HG03575 (cell line): Measurements from ENCODE around the gene ERG.

Source experiments
- ATAC-seq: cut with Tn5 transposase; IDR thresholded peaks from one replicate; pipeline ENCODE4 v1.9.1; 2021; ENCODE audit not compliant: unreplicated experiment, insufficient number of reproducible peaks, low FRiP score; ENCODE audit errors: extremely low read depth

Gene ERG, protein sequence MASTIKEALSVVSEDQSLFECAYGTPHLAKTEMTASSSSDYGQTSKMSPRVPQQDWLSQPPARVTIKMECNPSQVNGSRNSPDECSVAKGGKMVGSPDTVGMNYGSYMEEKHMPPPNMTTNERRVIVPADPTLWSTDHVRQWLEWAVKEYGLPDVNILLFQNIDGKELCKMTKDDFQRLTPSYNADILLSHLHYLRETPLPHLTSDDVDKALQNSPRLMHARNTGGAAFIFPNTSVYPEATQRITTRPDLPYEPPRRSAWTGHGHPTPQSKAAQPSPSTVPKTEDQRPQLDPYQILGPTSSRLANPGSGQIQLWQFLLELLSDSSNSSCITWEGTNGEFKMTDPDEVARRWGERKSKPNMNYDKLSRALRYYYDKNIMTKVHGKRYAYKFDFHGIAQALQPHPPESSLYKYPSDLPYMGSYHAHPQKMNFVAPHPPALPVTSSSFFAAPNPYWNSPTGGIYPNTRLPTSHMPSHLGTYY

GRCh38 chr21:38498057-38498833, at the start of gene ERG:
Gene ERG (minus strand): TSS chr21:38498477. CDS start chr21:38498380, 97 bp downstream.
- no peak for ATAC-seq

DNA sequence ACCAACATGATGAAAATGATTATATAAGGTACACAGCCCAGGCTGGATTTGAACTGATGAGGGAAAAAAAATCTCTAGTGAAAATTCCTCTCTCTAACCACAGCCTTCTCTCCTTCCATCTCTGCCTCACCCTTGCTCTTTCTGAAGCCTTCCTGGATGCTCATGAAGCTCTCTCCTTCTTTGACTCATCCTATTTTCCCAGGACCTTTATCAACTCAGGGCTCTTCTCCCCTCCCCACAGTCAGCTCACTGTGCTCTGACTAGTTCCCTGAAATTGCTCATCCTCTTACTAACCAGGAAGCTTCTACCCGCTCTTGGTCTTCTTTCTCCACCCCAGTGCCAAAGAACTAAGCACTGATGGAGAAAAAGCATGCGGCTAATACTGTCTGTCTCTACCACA, 46.4 kb upstream of the ERG start:
- no peak for ATAC-seq

- ATAC-seq: no peak
Observed at GRCh38 chr21:38542263-38542662, 44.0 kb upstream of the ERG start.

DNA sequence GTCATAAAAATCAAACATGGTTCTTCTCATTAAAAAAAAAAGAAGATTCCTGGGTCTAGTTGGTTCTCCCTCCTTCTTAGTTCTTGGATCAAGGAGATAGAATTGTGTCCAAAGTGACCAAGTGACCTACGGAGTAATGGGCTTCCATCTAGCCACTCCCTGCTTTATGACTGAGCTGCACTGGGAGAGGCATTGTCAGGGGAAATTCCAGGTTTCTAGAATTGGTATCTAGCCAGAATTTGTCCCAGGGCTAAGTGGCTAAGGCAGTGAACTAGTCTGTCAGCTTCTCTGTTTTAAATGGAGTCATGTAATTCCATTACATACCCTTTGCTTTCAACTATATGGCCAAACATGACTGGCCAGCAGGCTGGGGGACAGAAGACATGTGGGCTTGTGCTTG, 40.1 kb upstream of the ERG start:
- ATAC-seq: no peak

DNA sequence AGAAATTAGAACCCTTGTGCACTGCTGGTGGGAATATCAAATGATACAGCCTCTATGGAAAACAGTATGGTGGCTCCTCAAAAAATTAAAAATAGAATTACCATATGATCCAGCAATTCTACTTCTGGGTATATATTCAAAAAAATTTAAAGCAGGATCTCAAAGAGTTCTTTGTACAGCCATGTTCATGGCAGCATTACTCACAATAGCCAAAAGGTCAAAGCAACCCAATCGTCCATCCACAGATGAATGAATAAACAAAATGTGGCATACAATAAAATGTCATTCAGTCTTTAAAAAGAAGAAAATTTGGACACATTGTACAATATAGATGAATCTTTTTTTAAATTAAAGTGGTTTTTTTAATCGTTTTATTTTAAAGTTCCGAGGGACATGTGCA, 36.3 kb upstream of the ERG start:
- no peak for ATAC-seq

DNA sequence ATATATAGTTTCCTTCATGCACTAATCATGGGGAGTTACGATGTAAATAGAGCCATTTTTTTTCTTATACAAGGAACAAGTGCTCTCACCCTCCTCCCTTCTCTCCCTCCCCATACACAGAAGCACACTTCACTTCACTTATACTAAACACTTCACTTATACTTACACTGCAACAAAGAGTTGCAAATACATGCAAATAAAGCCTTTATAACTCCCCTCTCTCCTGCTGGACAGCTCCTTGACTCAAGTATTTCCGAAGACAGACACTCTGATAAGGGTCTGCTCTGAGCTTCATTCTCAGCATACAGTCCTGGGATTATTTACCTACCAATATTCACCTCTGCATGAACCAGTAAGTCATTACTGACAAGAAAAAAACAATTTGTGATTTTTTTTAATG, 35.6 kb upstream of the ERG start:
- ATAC-seq: no peak

- ATAC-seq: no peak
Observed at GRCh38 chr21:38531591-38531990, 33.3 kb upstream of the ERG start.

DNA sequence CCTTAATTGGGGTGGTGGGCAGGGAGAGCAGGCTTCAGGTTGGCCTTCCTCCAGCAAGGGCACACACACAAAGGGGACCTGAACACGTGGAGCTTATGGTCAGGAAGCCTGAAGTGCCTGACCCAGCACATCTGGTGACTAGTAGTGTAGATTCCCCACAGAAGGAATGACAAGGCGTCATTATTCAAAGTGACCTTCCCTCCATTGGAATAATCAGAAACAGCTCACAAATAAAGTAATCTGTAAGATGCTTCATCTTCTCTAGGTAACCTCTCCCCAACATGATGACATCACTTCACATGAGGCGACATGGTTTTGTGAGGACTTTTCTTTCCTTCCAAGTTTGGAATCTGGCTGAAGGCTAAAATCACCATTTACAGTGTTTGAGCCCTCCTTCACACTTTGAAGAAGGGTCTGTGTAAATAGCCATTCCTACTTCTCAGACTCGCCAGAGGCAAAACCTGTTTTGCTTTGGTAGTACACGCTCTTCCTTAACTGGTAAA, 32.8 kb upstream of the ERG start:
- ATAC-seq: no peak

DNA sequence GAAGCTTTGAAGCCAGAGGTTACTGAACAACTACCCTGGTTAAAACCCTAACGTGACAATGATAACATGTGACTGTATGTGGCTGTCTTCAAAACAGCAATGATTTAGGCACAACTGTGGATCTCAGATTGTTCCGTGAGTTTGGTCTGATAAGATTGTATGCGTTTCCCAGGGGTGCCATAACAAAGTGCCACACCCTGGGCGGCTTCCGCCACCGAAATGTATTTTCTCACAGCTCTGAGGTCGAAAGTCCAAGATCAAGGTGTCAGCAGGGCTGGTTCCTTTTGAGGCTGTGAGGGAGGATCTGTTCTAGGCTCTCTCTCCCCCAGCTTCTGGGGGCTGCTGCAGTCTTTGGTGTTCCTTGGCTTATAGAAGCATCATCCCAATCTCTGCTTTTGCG, 29.5 kb upstream of the ERG start:
- ATAC-seq: no peak

DNA sequence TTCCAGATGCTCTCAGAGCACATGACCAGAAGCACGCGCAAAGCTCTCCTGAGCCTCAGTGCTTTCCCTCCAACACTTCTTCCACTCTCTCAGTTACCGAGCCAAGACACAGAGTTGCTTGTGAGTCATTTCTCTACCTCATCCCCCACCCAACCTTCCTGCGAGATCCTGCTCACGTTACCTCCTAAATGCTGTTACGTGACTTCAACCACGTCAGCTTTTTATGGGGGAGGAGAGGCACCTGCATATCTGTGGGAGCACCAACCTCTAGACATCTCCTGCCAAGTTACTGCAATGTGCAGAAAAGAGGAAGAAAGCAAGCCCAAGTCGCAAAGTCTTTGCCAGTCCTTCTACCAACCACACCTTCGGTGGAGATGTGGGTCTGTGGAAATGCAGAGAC, 27.2 kb upstream of the ERG start:
- ATAC-seq: no peak

DNA sequence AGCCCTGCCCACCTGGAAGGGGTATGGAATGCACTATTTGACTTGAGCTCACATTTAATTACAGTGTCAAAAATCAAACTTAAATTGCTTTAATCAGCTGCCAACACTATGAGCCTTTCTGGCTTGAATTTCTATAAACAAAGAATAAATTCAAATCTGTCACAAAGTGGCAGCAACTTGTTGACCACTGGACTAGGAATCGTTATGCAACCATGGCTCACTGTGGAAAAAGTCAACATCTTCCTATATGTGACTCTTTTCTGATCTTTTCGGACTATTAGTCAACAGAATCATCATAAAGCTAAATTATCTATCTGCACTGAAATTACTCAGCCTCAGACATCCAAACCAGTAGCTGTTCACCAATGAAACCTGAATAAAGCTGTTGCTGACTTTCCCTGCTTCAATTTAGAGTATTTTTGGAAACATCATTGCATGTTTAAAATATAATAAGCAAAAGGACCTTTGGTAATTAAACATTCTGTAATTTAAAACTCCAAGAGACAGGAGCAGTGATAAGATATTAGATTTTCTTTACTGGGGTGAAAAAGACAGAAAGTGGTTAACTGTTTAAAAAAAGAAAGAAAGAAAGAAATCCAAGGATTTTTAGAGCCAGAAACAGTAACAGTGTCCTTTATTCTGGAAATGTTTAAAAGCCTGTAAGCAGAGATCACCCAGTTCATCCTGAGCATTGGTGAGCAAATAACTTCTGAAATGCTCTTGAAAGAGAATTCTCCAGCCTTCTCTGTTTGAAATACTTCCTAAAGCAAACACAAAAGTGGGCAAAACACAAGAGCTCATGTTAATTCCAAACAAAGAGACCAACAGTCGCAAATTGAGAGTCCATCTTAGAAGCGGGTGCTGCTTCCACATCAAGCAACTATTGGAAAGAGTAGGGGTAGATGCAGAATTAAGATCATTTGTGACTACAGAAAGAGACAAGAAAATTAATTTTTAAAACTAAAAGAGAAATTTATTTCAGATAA, 26.2 kb upstream of the ERG start:
- ATAC-seq: no peak

DNA sequence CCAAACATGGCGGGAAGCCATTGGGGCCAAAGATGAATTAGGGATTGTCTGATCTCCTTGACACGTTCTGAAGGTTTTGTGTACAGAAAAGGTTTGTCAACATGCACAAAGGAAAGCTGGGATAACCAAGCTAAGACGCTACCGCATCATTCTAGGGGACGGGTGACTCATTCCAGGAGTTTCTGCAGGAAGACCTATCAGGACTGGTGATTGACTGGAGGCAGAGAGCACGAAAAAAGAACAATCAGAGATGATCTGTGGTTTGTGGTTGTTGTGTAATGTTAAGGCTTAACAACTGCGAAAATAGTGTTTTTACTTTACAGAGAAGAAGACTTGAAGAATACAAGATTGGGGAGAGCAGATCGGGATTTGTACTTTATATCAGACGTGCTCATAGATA, 22.2 kb upstream of the ERG start:
- no peak for ATAC-seq

- ATAC-seq: no peak
Observed at GRCh38 chr21:38511662-38512243, 13.5 kb upstream of the ERG start.

DNA sequence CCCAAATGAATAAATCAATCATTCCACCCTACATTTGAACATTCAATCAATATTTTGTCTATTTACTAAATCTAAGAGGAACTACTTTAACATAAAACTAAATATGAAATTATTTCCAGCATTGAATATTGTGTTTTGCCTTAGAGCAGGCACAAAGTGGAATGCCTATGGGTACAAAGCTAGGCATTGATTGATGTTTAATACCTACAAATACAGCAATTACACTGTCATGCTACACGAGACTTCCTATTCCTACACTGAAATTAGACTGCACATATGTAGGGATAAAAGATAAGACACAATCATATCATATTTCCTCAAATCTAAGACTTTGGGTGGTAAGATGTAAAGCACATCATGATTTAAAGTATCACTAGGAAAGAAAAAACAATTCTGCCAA, 12.9 kb upstream of the ERG start:
- ATAC-seq: no peak

DNA sequence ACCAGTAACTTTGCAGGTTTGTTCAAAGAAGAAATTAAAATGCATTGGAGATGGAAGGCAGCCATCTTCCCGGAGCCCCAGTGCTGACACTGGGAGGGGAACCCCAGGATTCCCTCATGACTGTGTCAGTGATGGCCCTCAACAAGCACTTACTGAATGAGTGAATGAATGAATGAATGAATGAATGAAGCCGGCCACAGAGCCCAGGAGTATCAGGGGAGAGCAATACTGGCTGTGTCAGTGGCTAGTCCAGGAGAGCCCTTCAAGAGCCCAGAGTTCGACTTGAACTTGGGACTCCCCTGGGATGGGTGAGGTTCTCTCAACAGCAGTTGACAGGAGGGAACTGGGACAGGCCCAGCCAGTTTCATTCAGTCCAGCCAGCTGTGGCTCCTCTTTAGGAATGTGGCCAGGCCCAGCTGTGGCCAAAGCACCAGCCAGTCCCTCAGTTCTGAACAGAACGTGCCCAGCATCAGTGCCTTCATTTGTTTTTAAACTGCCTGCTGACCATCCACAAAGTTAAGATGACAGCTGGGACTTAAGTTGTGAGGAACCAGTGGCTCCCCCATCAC, 9.2 kb upstream of the ERG start:
- ATAC-seq: no peak

DNA sequence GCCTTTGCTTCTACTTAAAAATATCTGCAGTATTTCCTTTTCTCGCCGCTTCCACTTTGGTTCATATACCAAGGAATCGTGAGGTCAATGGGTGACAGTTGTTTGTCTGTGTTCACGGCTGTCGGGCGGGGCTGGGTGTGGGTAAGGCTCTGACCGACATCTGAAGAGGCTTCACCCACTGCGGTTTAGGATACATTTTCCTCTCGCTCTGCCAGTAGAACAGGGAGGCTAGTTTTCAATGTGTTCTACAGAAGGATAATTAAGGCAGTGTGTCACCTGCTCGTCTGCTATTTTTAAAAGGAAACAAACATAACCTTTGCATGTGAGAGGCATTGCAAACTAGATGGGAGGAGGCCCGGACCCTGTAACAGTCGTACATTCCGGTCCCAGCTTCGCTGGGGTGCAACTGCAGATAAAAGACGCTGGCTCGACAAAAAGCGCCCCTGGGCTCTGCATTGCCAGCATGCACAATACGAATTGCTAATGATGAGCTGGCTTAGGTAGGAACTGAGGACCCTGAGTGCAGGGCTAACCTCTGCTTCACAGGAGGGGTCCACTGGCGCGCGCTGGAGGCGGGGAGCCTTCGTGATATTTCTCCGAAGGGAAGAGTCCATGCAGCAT, 8.5 kb upstream of the ERG start:
- no peak for ATAC-seq

DNA sequence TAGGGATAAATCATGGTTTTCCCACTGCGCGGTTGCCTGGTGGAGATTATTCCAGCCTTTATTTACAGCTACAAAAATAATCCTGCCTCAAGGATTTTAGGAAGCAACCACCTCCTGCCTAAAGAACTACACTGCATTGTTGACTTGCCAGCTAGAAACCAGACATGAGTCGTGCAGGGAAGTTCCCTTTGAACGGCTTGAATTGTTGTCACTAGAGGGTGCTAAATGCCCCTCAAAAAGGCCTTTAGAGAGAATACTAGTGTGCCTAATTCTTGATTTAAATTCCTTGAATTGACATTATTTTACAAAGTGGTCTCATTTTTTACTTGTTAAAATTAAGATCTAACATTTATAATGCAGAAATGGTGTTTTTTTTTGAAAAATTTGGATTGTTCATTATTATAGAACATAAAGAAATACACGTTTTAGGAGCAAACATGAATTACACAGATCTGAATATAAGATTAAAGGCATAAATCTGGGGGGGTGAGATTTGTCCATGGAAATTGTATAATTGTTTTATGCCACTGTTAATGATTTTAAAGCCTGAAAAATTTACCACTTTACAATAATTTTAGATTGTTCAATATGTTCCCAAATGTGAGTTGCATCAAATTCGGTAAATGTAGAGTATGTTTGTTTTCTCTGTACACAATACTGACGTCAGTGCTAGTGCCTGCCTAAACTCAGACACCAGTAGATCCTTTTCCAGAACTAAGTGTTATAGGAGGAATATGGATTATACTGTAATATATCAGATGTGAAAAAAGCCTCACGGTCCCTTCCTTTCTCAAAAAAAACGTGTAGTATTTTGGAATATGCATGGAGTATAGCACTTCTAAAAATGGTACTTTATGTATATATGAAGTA, 7.6 kb upstream of the ERG start:
- ATAC-seq: no peak
